Calu3 (cell line): ENCODE measurements around the gene RSPH3. TPM values are rescaled to one million over a fixed set of nuclear protein-coding genes. Genes with fewer than 3 reads are reported as not detected.
"Not testable (repeated sequence)": the region's sequence is repeated elsewhere in the genome, so short reads cannot be mapped to it uniquely, and the experiment has no call there.

Experiments
- BruUV-seq: library from RNA; stranded (reverse); fragments of 400-500 nt; replicated peaks from 2 replicates; lab custom pipeline; 2021; lab: Mats Ljungman, UMichigan
- CTCF ChIA-PET: fragments of 300-600 bp; sonication (Branson Sonifier 250); formaldehyde crosslinking; loops from one replicate; lab custom pipeline; 2022; ENCODE audit warnings: antibody characterized with exemption; lab: Charles Lee
- DNase-seq: peaks from one replicate; pipeline ENCODE4 v3.0.0; 2022
- H3K27ac Mint-ChIP-seq: one replicate; pipeline ENCODE4 v1.8.0; 2022; ENCODE audit warnings: mixed read lengths; ENCODE audit not compliant: unreplicated experiment
- H3K27me3 Mint-ChIP-seq: one replicate; pipeline ENCODE4 v1.8.0; 2022; ENCODE audit warnings: mixed read lengths; ENCODE audit not compliant: unreplicated experiment
- H3K36me3 Mint-ChIP-seq: one replicate; pipeline ENCODE4 v1.8.0; 2022; ENCODE audit warnings: mild to moderate bottlenecking, moderate library complexity, mixed read lengths; ENCODE audit not compliant: insufficient read depth, unreplicated experiment
- H3K4me1 Mint-ChIP-seq: one replicate; pipeline ENCODE4 v1.8.0; 2022; ENCODE audit warnings: mild to moderate bottlenecking, low read depth, mixed read lengths; ENCODE audit not compliant: unreplicated experiment
- H3K4me3 Mint-ChIP-seq: one replicate; pipeline ENCODE4 v1.8.0; 2022; ENCODE audit warnings: mild to moderate bottlenecking, low read depth, moderate library complexity, mixed read lengths; ENCODE audit not compliant: unreplicated experiment
- H3K9me3 Mint-ChIP-seq: one replicate; pipeline ENCODE4 v1.8.0; 2022; ENCODE audit warnings: low read depth, mixed read lengths; ENCODE audit not compliant: unreplicated experiment
- intact Hi-C: fragments of 100-400 bp; cut with micrococcal nuclease; formaldehyde crosslinking; loops from one replicate; pipeline ENCODE4 v1.10.0; 2022; ENCODE audit not compliant: unreplicated experiment
- total RNA-seq: library from RNA; stranded (reverse); gene quantifications from 2 replicates; pipeline ENCODE4 v1.2.3, GENCODE V29; 2022
- TF ChIP-seq, protein P1 (sequence below): fragments of 200-600 bp; IDR thresholded peaks from one replicate; pipeline ENCODE4 v1.8.0; 2022; ENCODE audit warnings: antibody characterized with exemption; ENCODE audit not compliant: unreplicated experiment

The RSPH3 gene
- total RNA-seq, 1 experiment from 2014 or later = 12.5 TPM

DNA sequence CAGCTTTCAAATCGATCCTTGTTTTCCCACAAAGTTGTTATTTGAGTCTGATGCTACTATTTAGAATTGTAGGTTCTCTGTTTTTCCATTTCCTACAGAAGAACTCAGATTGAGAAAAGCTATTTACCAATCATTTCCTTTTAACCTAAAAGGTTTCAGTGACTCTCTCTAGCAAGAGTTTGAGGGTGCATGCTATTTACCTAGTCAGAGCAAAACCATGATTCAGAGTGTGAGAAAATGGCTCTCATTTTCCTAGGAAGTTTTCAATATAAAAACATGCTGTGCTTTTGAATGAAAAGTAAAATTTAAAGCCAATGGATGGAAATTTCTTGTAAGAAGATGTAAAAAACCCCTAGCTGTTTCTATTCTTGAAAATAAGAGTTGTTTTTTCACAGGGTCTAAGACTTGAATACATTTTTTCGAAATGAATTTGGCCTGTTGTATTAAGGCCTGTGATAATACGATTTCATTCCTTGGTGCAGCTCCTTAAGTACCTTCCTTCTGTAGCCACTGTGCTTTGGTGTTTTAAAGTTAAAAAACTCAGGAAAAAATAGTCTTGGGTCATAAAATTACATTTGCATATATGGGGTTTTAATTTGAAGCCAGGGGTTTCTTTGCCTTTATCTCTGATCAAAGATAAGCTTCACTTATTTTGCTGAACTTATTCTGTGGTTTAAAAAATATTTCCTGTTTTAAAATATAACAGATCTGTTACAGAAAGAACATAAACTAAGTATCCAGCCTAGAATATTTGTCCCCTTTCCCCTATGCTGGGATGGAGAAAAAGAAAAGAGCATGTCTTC lies 18.0 kb upstream of the RSPH3 start:
- H3K4me3 Mint-ChIP-seq = no peak overlapping the region
- TF ChIP-seq, protein P1, sequence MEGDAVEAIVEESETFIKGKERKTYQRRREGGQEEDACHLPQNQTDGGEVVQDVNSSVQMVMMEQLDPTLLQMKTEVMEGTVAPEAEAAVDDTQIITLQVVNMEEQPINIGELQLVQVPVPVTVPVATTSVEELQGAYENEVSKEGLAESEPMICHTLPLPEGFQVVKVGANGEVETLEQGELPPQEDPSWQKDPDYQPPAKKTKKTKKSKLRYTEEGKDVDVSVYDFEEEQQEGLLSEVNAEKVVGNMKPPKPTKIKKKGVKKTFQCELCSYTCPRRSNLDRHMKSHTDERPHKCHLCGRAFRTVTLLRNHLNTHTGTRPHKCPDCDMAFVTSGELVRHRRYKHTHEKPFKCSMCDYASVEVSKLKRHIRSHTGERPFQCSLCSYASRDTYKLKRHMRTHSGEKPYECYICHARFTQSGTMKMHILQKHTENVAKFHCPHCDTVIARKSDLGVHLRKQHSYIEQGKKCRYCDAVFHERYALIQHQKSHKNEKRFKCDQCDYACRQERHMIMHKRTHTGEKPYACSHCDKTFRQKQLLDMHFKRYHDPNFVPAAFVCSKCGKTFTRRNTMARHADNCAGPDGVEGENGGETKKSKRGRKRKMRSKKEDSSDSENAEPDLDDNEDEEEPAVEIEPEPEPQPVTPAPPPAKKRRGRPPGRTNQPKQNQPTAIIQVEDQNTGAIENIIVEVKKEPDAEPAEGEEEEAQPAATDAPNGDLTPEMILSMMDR = no peak
- no TSS peak for BruUV-seq
- no peaks in the 10 kb centered on the region for H3K36me3 Mint-ChIP-seq
- H3K4me1 Mint-ChIP-seq = no peaks in the 10 kb centered on the region
- H3K27ac Mint-ChIP-seq = no peak overlapping the region
- CTCF ChIA-PET = no interaction called here
- no peaks in the 10 kb centered on the region for H3K27me3 Mint-ChIP-seq
- H3K9me3 Mint-ChIP-seq = peaks cover 2% of the 10 kb centered on the region
- no peak for DNase-seq
- intact Hi-C loops = no loop called here

DNA sequence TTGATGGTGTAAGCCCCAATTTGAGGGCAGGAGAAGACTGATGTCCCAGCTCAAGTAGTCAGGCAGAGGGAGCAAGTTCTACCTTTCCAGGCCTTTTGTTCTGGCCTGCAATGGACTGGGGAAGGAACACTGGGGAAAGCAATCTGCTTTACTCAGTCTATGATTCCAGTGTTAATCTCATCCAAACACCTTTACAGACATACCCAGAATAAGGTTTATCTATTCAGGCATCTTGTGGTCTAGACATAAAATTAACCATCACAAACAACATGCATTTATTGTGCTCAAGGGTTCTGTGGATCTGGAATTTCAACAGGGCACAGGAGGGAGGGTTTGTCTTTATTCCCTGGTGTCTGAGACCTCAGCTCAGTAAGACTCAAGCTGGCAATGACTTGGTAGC lies 14.4 kb upstream of the RSPH3 start:
- no peak for DNase-seq
- Mint-ChIP-seq H3K9me3 (no peaks in the 10 kb centered on the region), H3K4me3 (no peak overlapping the region), H3K27me3 (no peaks in the 10 kb centered on the region), H3K36me3 (no peaks in the 10 kb centered on the region), H3K4me1 (no peaks in the 10 kb centered on the region), H3K27ac (no peak overlapping the region)
- TF ChIP-seq, protein P1 = no peak
- intact Hi-C loops = no loop called here
- no TSS peak for BruUV-seq
- CTCF ChIA-PET = no interaction called here

DNA sequence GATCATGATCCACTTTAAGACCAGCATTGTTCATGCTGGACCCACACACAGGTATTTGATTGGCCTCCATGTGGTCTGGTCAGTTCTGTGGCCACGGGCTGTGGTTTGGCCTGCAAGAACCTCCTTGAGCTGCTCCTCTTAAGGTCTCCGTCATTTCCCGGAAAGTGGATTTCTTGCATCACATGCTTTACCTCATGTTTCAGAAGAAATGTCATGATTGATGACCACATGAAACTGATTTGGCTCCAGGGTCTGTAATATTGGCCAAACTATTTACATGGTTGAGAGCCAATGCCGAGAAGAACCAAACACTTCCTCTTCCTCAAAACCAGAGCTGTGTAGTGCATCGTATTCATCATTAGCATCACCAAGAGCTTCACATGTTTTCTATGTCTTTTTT lies 13.2 kb upstream of the RSPH3 start:
- no peaks in the 10 kb centered on the region for H3K36me3 Mint-ChIP-seq
- no peaks in the 10 kb centered on the region for H3K9me3 Mint-ChIP-seq
- intact Hi-C loops = no loop called here
- no TSS peak for BruUV-seq
- H3K4me3 Mint-ChIP-seq = no peak overlapping the region
- H3K27ac Mint-ChIP-seq = no peak overlapping the region
- no peak for DNase-seq
- no peaks in the 10 kb centered on the region for H3K27me3 Mint-ChIP-seq
- no peaks in the 10 kb centered on the region for H3K4me1 Mint-ChIP-seq
- TF ChIP-seq, protein P1 = no peak
- CTCF ChIA-PET = no interaction called here

DNA sequence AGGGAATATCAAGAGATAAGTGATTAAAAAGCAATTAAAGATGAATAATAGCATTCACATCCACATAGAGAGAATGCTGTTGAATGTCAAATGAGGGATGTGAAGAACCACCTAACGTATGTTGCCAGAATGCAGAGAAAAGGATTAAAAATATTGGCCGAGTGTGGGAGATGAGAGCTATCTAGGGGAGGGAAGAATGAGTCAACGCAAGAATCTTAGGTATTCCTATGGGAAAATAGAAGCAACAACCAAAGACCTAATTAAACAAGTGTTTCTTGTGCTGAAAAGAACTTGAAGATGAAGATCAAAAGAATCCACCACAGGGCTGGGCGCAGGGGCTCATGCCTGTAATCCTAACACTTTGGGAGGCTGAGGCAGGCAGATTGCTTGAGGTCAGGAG lies 12.2 kb upstream of the RSPH3 start:
- intact Hi-C loops = no loop called here
- Mint-ChIP-seq H3K27me3 (no peaks in the 10 kb centered on the region), H3K4me1 (no peaks in the 10 kb centered on the region), H3K27ac (no peak overlapping the region), H3K4me3 (no peak overlapping the region), H3K36me3 (no peaks in the 10 kb centered on the region), H3K9me3 (no peaks in the 10 kb centered on the region)
- CTCF ChIA-PET = no interaction called here
- TF ChIP-seq, protein P1 = no peak
- no TSS peak for BruUV-seq
- DNase-seq = no peak

DNA sequence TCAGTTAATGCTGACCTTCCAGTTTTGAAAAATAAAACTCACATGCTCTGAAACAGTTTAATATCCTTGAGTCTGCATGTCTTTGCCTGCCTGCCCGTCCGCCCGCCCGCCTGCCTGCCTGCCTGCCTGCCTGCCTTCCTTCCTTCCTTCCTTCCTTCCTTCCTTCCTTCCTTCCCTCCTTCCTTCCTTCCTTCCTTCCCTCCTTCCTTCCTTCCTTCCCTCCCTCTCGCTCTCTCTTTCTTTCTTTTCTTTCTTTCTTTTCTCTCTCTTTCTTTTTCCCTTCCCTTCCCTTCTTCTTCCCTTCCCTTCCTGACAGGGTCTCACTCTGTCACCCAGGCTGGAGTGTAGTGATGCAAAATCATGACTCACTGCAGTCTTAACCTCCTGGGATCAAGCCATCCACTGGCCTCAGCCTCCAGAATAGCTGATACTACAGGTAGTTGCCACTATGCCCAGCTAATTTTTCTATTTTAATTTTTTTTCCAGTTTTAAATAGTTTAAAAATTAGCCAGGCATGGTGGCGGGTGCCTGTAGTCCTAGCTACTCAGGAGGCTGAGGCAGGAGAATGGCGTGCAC lies 10.1 kb upstream of the RSPH3 start:
- H3K4me1 Mint-ChIP-seq, H3K27ac Mint-ChIP-seq, H3K4me3 Mint-ChIP-seq, BruUV-seq, intact Hi-C loops, H3K9me3 Mint-ChIP-seq, H3K27me3 Mint-ChIP-seq, H3K36me3 Mint-ChIP-seq, CTCF ChIA-PET, DNase-seq: not testable (repeated sequence)
